SK-N-SH (cell line): Measurements from ENCODE around the gene PAN2. TPM values are rescaled to one million over a fixed set of nuclear protein-coding genes. Genes with fewer than 3 reads are reported as not detected.

Experiments
- CTCF ChIA-PET: fragments of 300-600, 350-600 bp; formaldehyde crosslinking; extraction: SDS; loops from one replicate; lab custom pipeline; 2021; lab: Yijun Ruan, JAX
- POLR2A ChIA-PET: fragments of 350-600 bp; sonication (Branson Sonifier 250); formaldehyde crosslinking; extraction: SDS; loops from one replicate; lab custom pipeline; 2020; ENCODE audit warnings: antibody characterized with exemption, inconsistent platforms; lab: Yijun Ruan, JAX
- DNase-seq: peaks from one replicate; pipeline ENCODE4 v3.0.0; 2012
- H2AFZ ChIP-seq: fragments of 200-600 bp; sonication (generic); 2 replicates; pipeline ENCODE4 v1.8.1; 2016; ENCODE audit warnings: antibody characterized with exemption, mild to moderate bottlenecking, low read depth
- H3F3A ChIP-seq: fragments of 200-600 bp; sonication (generic); replicated peaks from 2 replicates; pipeline ENCODE3; 2016; ENCODE audit warnings: antibody characterized with exemption, mild to moderate bottlenecking; ENCODE audit not compliant: insufficient read depth
- H3K27ac ChIP-seq, 2 experiments: fragments of 200-500 bp in 1 of 2; fragments of 200-600 bp in 1 of 2; sonication (Bioruptor generic) in 1 of 2; sonication (generic), shearing (Covaris generic) in 1 of 2; 2 replicates each; pipeline versions ENCODE4 v1.5.1 to v1.6.1; 2014 to 2016; ENCODE audit warnings: low read depth in 2 of 2, inconsistent platforms in 1 of 2, low read length in 1 of 2, mild to moderate bottlenecking in 1 of 2, mixed read lengths in 1 of 2
- H3K27me3 ChIP-seq: fragments of 200-600 bp; sonication (generic), shearing (Covaris generic); 2 replicates; pipeline ENCODE4 v1.6.1; 2016; ENCODE audit warnings: mixed run types; ENCODE audit not compliant: insufficient read depth
- H3K36me3 ChIP-seq, 2 experiments: fragments of 200-500 bp in 1 of 2; fragments of 200-600 bp in 1 of 2; sonication (Bioruptor generic) in 1 of 2; sonication (generic) in 1 of 2; replicated peaks in 1 of 2; 2 replicates each; pipeline versions ENCODE3 to v1.5.1; 2014 to 2016; ENCODE audit warnings: low read length in 1 of 2, mild to moderate bottlenecking in 1 of 2; ENCODE audit not compliant: insufficient read depth in 2 of 2, control insufficient read depth in 1 of 2
- H3K4me1 ChIP-seq, 2 experiments: fragments of 200-500 bp in 1 of 2; fragments of 200-600 bp in 1 of 2; sonication (Bioruptor generic) in 1 of 2; sonication (generic), shearing (Covaris generic) in 1 of 2; 2 replicates each; pipeline versions ENCODE4 v1.5.1 to v1.6.1; 2014 to 2016; ENCODE audit warnings: low read depth in 1 of 2, low read length in 1 of 2, mixed run types in 1 of 2; ENCODE audit not compliant: insufficient read depth in 2 of 2, control insufficient read depth in 1 of 2
- H3K4me2 ChIP-seq: fragments of 200-600 bp; sonication (generic), shearing (Covaris generic); 2 replicates; pipeline ENCODE4 v1.6.1; 2017; ENCODE audit warnings: mixed run types
- H3K4me3 ChIP-seq, 2 experiments: fragments of 200-500 bp in 1 of 2; fragments of 200-600 bp in 1 of 2; sonication (Bioruptor generic) in 1 of 2; sonication (generic), shearing (Covaris generic) in 1 of 2; 2 replicates each; pipeline versions ENCODE4 v1.5.1 to v1.8.1; 2014 to 2016; ENCODE audit warnings: low read depth in 2 of 2, inconsistent platforms in 1 of 2, low read length in 1 of 2, mild to moderate bottlenecking in 1 of 2, mixed read lengths in 1 of 2, moderate library complexity in 1 of 2
- H3K79me2 ChIP-seq: fragments of 200-600 bp; sonication (generic); 2 replicates; pipeline ENCODE4 v1.8.1; 2017; ENCODE audit warnings: mild to moderate bottlenecking; ENCODE audit not compliant: insufficient read depth
- H3K9ac ChIP-seq: fragments of 200-600 bp; sonication (generic); 2 replicates; pipeline ENCODE4 v1.6.1; 2017; ENCODE audit warnings: mixed run types
- H3K9me2 ChIP-seq: fragments of 200-600 bp; sonication (generic); 2 replicates; pipeline ENCODE4 v1.6.1; 2017; ENCODE audit warnings: mixed run types
- H3K9me3 ChIP-seq: fragments of 200-600 bp; sonication (generic); 2 replicates; pipeline ENCODE4 v1.6.1; 2017; ENCODE audit warnings: mixed run types, mild to moderate bottlenecking, moderate library complexity
- H4K20me1 ChIP-seq: fragments of 200-600 bp; sonication (generic); 2 replicates; pipeline ENCODE4 v1.6.1; 2017; ENCODE audit warnings: mild to moderate bottlenecking, mixed run types; ENCODE audit not compliant: insufficient read depth
- ELF1 ChIP-seq: IDR thresholded peaks from 2 replicates; pipeline ENCODE4 v1.4.0; 2012
- EZH2phosphoT487 ChIP-seq: fragments of 200-600 bp; sonication (generic); IDR thresholded peaks from 2 replicates; pipeline ENCODE4 v1.6.1; 2017; ENCODE audit warnings: low read depth, mixed run types, mild to moderate bottlenecking, antibody characterized with exemption, moderate library complexity, borderline replicate concordance
- FOSL2 ChIP-seq: IDR thresholded peaks from 2 replicates; pipeline ENCODE4 v1.4.0; 2012; ENCODE audit warnings: low read depth, mild to moderate bottlenecking, moderate library complexity, borderline replicate concordance
- FOXJ3 ChIP-seq: sonication (generic); formaldehyde crosslinking; IDR thresholded peaks from 2 replicates; pipeline ENCODE4 v1.5.1; 2020; ENCODE audit warnings: mild to moderate bottlenecking, missing genetic modification reagents
- FOXM1 ChIP-seq: IDR thresholded peaks from 2 replicates; pipeline ENCODE4 v1.4.0; 2012; ENCODE audit warnings: low read depth, mild to moderate bottlenecking
- GATA2 ChIP-seq: sonication (generic); formaldehyde crosslinking; IDR thresholded peaks from 2 replicates; pipeline ENCODE4 v1.5.0; 2020; ENCODE audit warnings: mild to moderate bottlenecking, missing genetic modification reagents
- JUND ChIP-seq: IDR thresholded peaks from 2 replicates; pipeline ENCODE4 v1.4.0; 2012
- MXI1 ChIP-seq: IDR thresholded peaks from 2 replicates; pipeline ENCODE4 v1.6.1; 2012; ENCODE audit warnings: mild to moderate bottlenecking, low read depth, low read length, improper control_type of control experiment
- NFIC ChIP-seq: IDR thresholded peaks from 2 replicates; pipeline ENCODE4 v1.4.0; 2012; ENCODE audit warnings: borderline replicate concordance
- REST ChIP-seq: IDR thresholded peaks from 2 replicates; pipeline ENCODE4 v1.6.1; 2012; ENCODE audit warnings: mild to moderate bottlenecking, low read depth, low read length, moderate library complexity
- RFX5 ChIP-seq: IDR thresholded peaks from 2 replicates; pipeline ENCODE4 v1.6.1; 2012; ENCODE audit warnings: mild to moderate bottlenecking, improper control_type of control experiment, low read length
- TAF1 ChIP-seq: IDR thresholded peaks from 2 replicates; pipeline ENCODE4 v1.6.1; 2012; ENCODE audit warnings: low read depth, mild to moderate bottlenecking, low read length, moderate library complexity, borderline replicate concordance
- WGBS: methylation state at CpG from one replicate; pipeline ENCODE4 v1.1.6; 2017; ENCODE audit warnings: low lambda C conversion rate; 5-methylcytosine and 5-hydroxymethylcytosine counted together
- polyA plus RNA-seq, 3 experiments: library from polyadenylated mRNA; depleted of rRNA; stranded (reverse); fragments of >200 nt; gene quantifications; 2 replicates each; pipeline ENCODE4 v1.2.3, GENCODE V29; 2012
- TF ChIP-seq, protein P1 (sequence below): fragments of 150-350 bp; IDR thresholded peaks from 2 replicates; pipeline ENCODE4 v1.6.1; 2016; ENCODE audit warnings: mild to moderate bottlenecking, low read depth, low read length
- TF ChIP-seq, protein P2 (sequence below): fragments of 150-350 bp; IDR thresholded peaks from 2 replicates; pipeline ENCODE4 v1.6.1; 2017; ENCODE audit warnings: antibody characterized with exemption, low read length, low read depth, borderline replicate concordance

Gene PAN2
- polyA plus RNA-seq, 1 of the 3 experiments (the other 2 are of a cell fraction) = 37.1 TPM

- no peaks in the 10 kb centered on the region for H3K36me3 ChIP-seq
- no peak within 1 kb of the TSS for H3K27ac ChIP-seq
- no peaks in the 10 kb centered on the region; the same call in 1 of the 2 replicates for H4K20me1 ChIP-seq
- CTCF ChIA-PET = interaction anchor here (1.1 kb wide), 1 partner anchor 28 kb away, joined by 3 read pairs; no protein-coding TSS in a partner anchor
- no peak for TF ChIP-seq MXI1
- no peak for TF ChIP-seq TAF1
- no peak for TF ChIP-seq ELF1
- TF ChIP-seq, protein P1, sequence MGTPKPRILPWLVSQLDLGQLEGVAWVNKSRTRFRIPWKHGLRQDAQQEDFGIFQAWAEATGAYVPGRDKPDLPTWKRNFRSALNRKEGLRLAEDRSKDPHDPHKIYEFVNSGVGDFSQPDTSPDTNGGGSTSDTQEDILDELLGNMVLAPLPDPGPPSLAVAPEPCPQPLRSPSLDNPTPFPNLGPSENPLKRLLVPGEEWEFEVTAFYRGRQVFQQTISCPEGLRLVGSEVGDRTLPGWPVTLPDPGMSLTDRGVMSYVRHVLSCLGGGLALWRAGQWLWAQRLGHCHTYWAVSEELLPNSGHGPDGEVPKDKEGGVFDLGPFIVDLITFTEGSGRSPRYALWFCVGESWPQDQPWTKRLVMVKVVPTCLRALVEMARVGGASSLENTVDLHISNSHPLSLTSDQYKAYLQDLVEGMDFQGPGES = no peak
- no peak for TF ChIP-seq JUND
- TF ChIP-seq EZH2phosphoT487 = no peak
- H2AFZ ChIP-seq = no peak within 1 kb of the TSS
- POLR2A ChIA-PET = interaction anchor here (0.9 kb wide), 1 partner anchor 235 kb away, joined by 3 read pairs; the partner anchor contains the start of gene ESYT1
- H3K79me2 ChIP-seq = peaks cover 25% of the 10 kb centered on the region
- H3K4me3 ChIP-seq = no peak within 1 kb of the TSS
- 82% methylated on average over 10 of the region's 10 CpGs for WGBS
- H3K27me3 ChIP-seq = no peaks in the 10 kb centered on the region
- H3K9ac ChIP-seq = no peak within 1 kb of the TSS
- no peak within 1 kb of the TSS for H3K4me2 ChIP-seq
- H3K9me3 ChIP-seq = no peaks in the 10 kb centered on the region
- H3F3A ChIP-seq = peaks cover 6% of the 10 kb centered on the region
- no peaks in the 10 kb centered on the region for H3K9me2 ChIP-seq
- H3K4me1 ChIP-seq = peaks cover 0 to 9% of the 10 kb centered on the region in 2 experiments; a peak in 1 of 4 replicates
- no peak for DNase-seq
Observed at GRCh38 chr12:56362130-56363059, 28.6 kb upstream of the PAN2 start, which contains the start of gene APOF. Gene APOF (minus strand): TSS chr12:56362857. CDS start chr12:56362745, 112 bp downstream.

GRCh38 chr12:56361487-56362129 lies 27.8 kb upstream of the PAN2 start:
- ChIA-PET POLR2A (interaction anchor here (0.9 to 2.3 kb wide), 2 partner anchors 62 to 234 kb away, joined by 3 to 5 read pairs; partner anchors contain the start of gene ESYT1), CTCF (interaction anchor here (1.1 kb wide), 1 partner anchor 27 kb away, joined by 3 read pairs; no protein-coding TSS in a partner anchor)
- H3K9ac ChIP-seq = no peak overlapping the region
- H3K79me2 ChIP-seq = peaks cover 29% of the 10 kb centered on the region
- peaks cover 1 to 4% of the 10 kb centered on the region in 2 experiments for H3K36me3 ChIP-seq
- H3K4me2 ChIP-seq = peak overlapping the region; percentile 79; the same call in 1 of the 2 replicates
- no peak overlapping the region for H3K4me3 ChIP-seq
- H3K9me3 ChIP-seq = no peaks in the 10 kb centered on the region
- no peaks in the 10 kb centered on the region for H3K9me2 ChIP-seq
- peaks cover 0 to 9% of the 10 kb centered on the region in 2 experiments; a peak in 1 of 4 replicates for H3K4me1 ChIP-seq
- DNase-seq = no peak
- no peak for TF ChIP-seq NFIC
- TF ChIP-seq FOXJ3 (CRISPR knock-in tag) = no peak
- TF ChIP-seq EZH2phosphoT487 = no peak
- TF ChIP-seq FOSL2 = no peak
- TF ChIP-seq FOXM1 = no peak
- TF ChIP-seq, protein P2, sequence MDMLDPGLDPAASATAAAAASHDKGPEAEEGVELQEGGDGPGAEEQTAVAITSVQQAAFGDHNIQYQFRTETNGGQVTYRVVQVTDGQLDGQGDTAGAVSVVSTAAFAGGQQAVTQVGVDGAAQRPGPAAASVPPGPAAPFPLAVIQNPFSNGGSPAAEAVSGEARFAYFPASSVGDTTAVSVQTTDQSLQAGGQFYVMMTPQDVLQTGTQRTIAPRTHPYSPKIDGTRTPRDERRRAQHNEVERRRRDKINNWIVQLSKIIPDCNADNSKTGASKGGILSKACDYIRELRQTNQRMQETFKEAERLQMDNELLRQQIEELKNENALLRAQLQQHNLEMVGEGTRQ = no peak
- no peak for TF ChIP-seq GATA2
- TF ChIP-seq RFX5 = no peak
- TF ChIP-seq REST = no peak
- H3K27ac ChIP-seq = no peak overlapping the region
- WGBS = 78% methylated on average over 8 of the region's 8 CpGs
- H2AFZ ChIP-seq = no peak overlapping the region
- peaks cover 6% of the 10 kb centered on the region for H3F3A ChIP-seq
- H3K27me3 ChIP-seq = no peaks in the 10 kb centered on the region
- H4K20me1 ChIP-seq = no peaks in the 10 kb centered on the region; the same call in 1 of the 2 replicates
